Measurements from ENCODE around the gene C9.

- TF ChIP-seq CTCF (optimal IDR thresholded peaks at IDR 0.05 in 1 of 3, IDR thresholded peaks at IDR 0.05 in 1 of 3, conservative IDR thresholded peaks at IDR 0.05 in 1 of 3; ENCODE audit: extremely low read depth in 1 of 3, insufficient read depth in 2 of 3, low read length in 3 of 3) (no peak), EZH2 (IDR thresholded peaks at IDR 0.05; ENCODE audit: low read length) (no peak)
Measured at GRCh38 chr5:39299962-39300361, 64.3 kb downstream of the C9 start.
